Upper lobe of left lung (tissue), 6 donors: ENCODE measurements around the gene HOXC6. TPM values are rescaled to one million over a fixed set of nuclear protein-coding genes. Genes with fewer than 3 reads are reported as not detected.

Experiments
- ATAC-seq, 2 donors: fragments of 200-7000 bp; cut with Tn5 transposase; one replicate each; pipeline ENCODE4 v1.9.1; 2022; ENCODE audit warnings: mild to moderate bottlenecking in 2 of 2, moderate library complexity in 2 of 2; ENCODE audit not compliant: low FRiP score in 2 of 2
- DNase-seq, 2 donors: peaks; one replicate each; pipeline ENCODE4 v3.0.0-alpha.2; 2019 to 2020
- H3K27ac ChIP-seq, 4 donors: fragments of 200-600 bp; sonication (generic); one replicate each; pipeline ENCODE4 v1.5.1; 2016 to 2019
- H3K27me3 ChIP-seq, 4 donors: fragments of 200-600 bp; sonication (generic); one replicate each; pipeline ENCODE4 v1.5.1; 2017 to 2019
- H3K36me3 ChIP-seq, 4 donors: fragments of 200-600 bp; sonication (generic); one replicate each; pipeline ENCODE4 v1.5.1; 2016 to 2019
- H3K4me1 ChIP-seq, 4 donors: fragments of 200-600 bp; sonication (generic); one replicate each; pipeline ENCODE4 v1.5.1; 2018 to 2019
- H3K4me3 ChIP-seq, 4 donors: fragments of 200-600 bp; sonication (generic); one replicate each; pipeline ENCODE4 v1.5.1; 2017 to 2019; ENCODE audit warnings: mild to moderate bottlenecking in 2 of 4, moderate library complexity in 1 of 4
- H3K9me3 ChIP-seq, 4 donors: fragments of 200-600 bp; sonication (generic); one replicate each; pipeline ENCODE4 v1.5.1; 2018 to 2019
- CTCF ChIP-seq, 6 experiments: fragments of 450-650 bp in 4 of 6; fragments of 200-600 bp in 2 of 6; sonication (generic) in 2 of 6; IDR thresholded peaks; one replicate each; pipeline ENCODE4 v1.5.1; 2016 to 2019; ENCODE audit warnings: antibody characterized with exemption in 6 of 6
- EP300 ChIP-seq, 4 donors: sonication (generic); formaldehyde crosslinking; IDR thresholded peaks; one replicate each; pipeline ENCODE4 v1.5.1; 2017; ENCODE audit warnings: antibody characterized with exemption in 4 of 4, control low read depth in 2 of 4
- POLR2A ChIP-seq, 4 donors: fragments of 450-650 bp; IDR thresholded peaks; one replicate each; pipeline ENCODE4 v1.5.1; 2016 to 2017; ENCODE audit warnings: antibody characterized with exemption in 4 of 4, mild to moderate bottlenecking in 2 of 4
- POLR2AphosphoS5 ChIP-seq, 2 donors: sonication (generic); formaldehyde crosslinking; IDR thresholded peaks; one replicate each; pipeline ENCODE4 v1.5.1; 2017; ENCODE audit warnings: antibody characterized with exemption in 2 of 2
- WGBS, 2 donors: methylation state at CpG; one replicate each; pipeline ENCODE4 v1.1.5; 2017 to 2018; 5-methylcytosine and 5-hydroxymethylcytosine counted together
- total RNA-seq, 6 donors: library from RNA; depleted of rRNA in 4 of 6; stranded (reverse); fragments of >200 nt in 4 of 6; gene quantifications; one replicate each; pipeline versions ENCODE4 v1.1.0 to v1.2.1, GENCODE V29; 2016 to 2021
- donor health status: DM: no; HTN: no; CAD: no; lungs with moderate emphysema.
- donor health status: DM: no; HTN: yes; CAD: no; lungs with severe emphysema.

The HOXC6 gene
- total RNA-seq, 6 donors from 2014 or later: 0.40 to 0.92 TPM; not detected in 4

GRCh38 chr12:54036620-54037359 is 8.6 kb downstream of the HOXC6 start:
- Histone ChIP-seq H3K27ac (no peak overlapping the region), H3K36me3 (no peaks in the 10 kb centered on the region), H3K27me3 (peaks cover 0 to 47% (median 24%) of the 10 kb centered on the region in 4 donors), H3K9me3 (peaks cover 0 to 10% (median 7%) of the 10 kb centered on the region in 4 donors), H3K4me1 (peaks cover 12 to 20% (median 12%) of the 10 kb centered on the region in 4 donors), H3K4me3 (no peak overlapping the region)
- DNase-seq (peak in 1 of 2 donors; percentile 36), ATAC-seq (no peak)
- WGBS, 2 donors: 50 to 71% methylated on average over 14 of the region's 14 CpGs
- TF ChIP-seq CTCF (IDR thresholded peaks at IDR 0.05): no peak
- TF ChIP-seq EP300 (IDR thresholded peaks at IDR 0.05): no peak
- no peak for TF ChIP-seq POLR2A (IDR thresholded peaks at IDR 0.05)
- TF ChIP-seq POLR2AphosphoS5 (IDR thresholded peaks at IDR 0.05): no peak

- H3K27me3 ChIP-seq: peaks cover 0 to 38% (median 21%) of the 10 kb centered on the region in 4 donors
- no peak for DNase-seq
- H3K9me3 ChIP-seq: peaks cover 0 to 7% (median 4%) of the 10 kb centered on the region in 4 donors
- TF ChIP-seq POLR2AphosphoS5 (IDR thresholded peaks at IDR 0.05): no peak
- no peak for TF ChIP-seq CTCF (IDR thresholded peaks at IDR 0.05)
- no peak for TF ChIP-seq EP300 (IDR thresholded peaks at IDR 0.05)
- TF ChIP-seq POLR2A (IDR thresholded peaks at IDR 0.05): no peak
- ATAC-seq: no peak
- no peak overlapping the region for H3K4me3 ChIP-seq
- peaks cover 12 to 20% (median 12%) of the 10 kb centered on the region in 4 donors for H3K4me1 ChIP-seq
- H3K36me3 ChIP-seq: no peaks in the 10 kb centered on the region
- 40 to 47% methylated on average over 14 of the region's 14 CpGs for WGBS, 2 donors
- H3K27ac ChIP-seq: no peak overlapping the region
Observed at GRCh38 chr12:54037360-54038283, 9.4 kb downstream of the HOXC6 start.

GRCh38 chr12:54038284-54038870 is 10.1 kb downstream of the HOXC6 start:
- H3K4me1 ChIP-seq: peaks cover 8 to 14% (median 8%) of the 10 kb centered on the region in 4 donors
- H3K27me3 ChIP-seq: peaks cover 0 to 33% (median 16%) of the 10 kb centered on the region in 4 donors
- DNase-seq (no peak), ATAC-seq (no peak)
- no peaks in the 10 kb centered on the region for H3K36me3 ChIP-seq
- no peak overlapping the region for H3K4me3 ChIP-seq
- H3K9me3 ChIP-seq: no peaks in the 10 kb centered on the region
- TF ChIP-seq POLR2A (IDR thresholded peaks at IDR 0.05): no peak
- TF ChIP-seq EP300 (IDR thresholded peaks at IDR 0.05): no peak
- TF ChIP-seq CTCF (IDR thresholded peaks at IDR 0.05): no peak
- no peak for TF ChIP-seq POLR2AphosphoS5 (IDR thresholded peaks at IDR 0.05)
- no peak overlapping the region for H3K27ac ChIP-seq
- 42 to 48% methylated on average over 5 of the region's 5 CpGs for WGBS, 2 donors

DNA sequence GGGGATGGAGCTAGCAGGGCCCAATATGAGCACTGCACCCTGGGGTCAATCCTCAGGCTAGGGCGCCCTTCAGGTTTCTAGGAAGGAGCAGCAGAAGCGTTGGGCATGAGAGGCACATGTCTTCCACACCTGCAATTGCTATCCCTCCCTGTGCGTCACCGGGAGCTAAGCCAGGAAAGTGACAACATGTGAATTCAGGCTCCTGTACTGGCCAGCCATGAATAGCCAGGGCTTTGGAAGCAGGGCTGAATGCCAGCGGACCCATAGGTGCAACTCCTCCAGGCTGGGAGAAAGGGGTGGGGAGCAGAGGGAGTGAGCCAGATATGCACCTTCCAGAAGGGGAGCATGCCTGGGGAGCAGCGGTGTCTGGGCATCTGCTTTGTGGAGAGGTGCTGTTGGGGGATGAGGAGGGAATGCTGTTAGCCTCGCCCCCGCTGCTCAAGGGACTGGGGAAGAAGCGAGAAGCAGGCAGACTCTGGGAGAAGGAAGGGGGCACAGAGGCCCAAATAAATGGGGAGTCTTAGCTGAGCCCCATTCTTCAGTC is 10.7 kb downstream of the HOXC6 start:
- TF ChIP-seq EP300 (IDR thresholded peaks at IDR 0.05) (no peak), POLR2AphosphoS5 (IDR thresholded peaks at IDR 0.05) (no peak), POLR2A (IDR thresholded peaks at IDR 0.05) (no peak), CTCF (IDR thresholded peaks at IDR 0.05) (no peak)
- DNase-seq (no peak), ATAC-seq (peak in 1 of 2 donors; percentile 28)
- Histone ChIP-seq H3K4me1 (peaks cover 2 to 8% (median 5%) of the 10 kb centered on the region in 4 donors), H3K27ac (no peak overlapping the region), H3K27me3 (peaks cover 0 to 30% (median 12%) of the 10 kb centered on the region in 4 donors), H3K4me3 (no peak overlapping the region), H3K9me3 (no peaks in the 10 kb centered on the region), H3K36me3 (no peaks in the 10 kb centered on the region)
- WGBS, 2 donors: 36 to 43% methylated on average over 5 to 9 of the region's 9 CpGs
